ENCODE data around the gene HACD3. TPM values are rescaled to one million over a fixed set of nuclear protein-coding genes. Genes with fewer than 3 reads are reported as not detected.

HACD3 gene
- total RNA-seq, 1 donor from 2014 or later, result 129 TPM

DNA sequence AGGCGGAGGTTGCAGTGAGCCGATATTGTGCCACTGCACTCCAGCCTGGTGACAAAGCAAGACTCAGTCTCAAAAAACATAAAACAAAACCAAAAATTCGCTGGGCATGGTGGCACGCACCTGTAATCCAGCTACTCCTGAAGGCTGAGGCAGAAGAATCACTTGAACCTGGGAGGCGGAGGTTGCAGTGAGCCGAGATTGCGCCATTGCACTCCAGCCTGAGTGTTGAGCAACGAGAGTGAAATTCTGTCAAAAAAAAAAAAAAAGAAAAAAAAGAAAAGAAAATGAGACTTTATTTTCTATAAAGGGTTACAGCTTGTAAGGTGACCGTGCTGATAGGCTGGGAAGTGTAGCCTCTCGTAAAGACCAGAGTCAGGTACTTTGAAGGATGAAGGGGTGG is 6.0 kb upstream of the HACD3 start:
- H3K27ac Mint-ChIP-seq (ENCODE audit: unreplicated experiment), result no peak overlapping the region

DNA sequence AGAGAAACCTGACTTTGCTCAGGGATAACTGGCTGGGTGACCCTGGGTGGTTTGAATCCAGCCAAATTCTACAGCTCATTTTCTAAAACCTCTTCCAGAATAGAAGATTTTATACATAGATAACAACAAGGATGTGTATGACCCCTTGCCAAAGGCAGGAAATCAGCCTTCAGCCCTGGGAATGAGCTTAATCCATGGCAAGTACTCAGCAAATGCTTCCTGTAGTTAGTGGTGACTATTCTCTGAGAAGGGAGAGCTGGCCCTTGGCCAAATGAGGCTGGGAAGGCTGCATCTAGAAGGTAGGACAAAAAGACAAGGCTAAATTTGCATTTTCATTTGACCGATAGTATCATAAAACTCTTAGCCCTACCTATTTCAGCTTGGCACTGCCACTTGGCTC is 4.6 kb upstream of the HACD3 start:
- TF ChIP-seq, protein P1, sequence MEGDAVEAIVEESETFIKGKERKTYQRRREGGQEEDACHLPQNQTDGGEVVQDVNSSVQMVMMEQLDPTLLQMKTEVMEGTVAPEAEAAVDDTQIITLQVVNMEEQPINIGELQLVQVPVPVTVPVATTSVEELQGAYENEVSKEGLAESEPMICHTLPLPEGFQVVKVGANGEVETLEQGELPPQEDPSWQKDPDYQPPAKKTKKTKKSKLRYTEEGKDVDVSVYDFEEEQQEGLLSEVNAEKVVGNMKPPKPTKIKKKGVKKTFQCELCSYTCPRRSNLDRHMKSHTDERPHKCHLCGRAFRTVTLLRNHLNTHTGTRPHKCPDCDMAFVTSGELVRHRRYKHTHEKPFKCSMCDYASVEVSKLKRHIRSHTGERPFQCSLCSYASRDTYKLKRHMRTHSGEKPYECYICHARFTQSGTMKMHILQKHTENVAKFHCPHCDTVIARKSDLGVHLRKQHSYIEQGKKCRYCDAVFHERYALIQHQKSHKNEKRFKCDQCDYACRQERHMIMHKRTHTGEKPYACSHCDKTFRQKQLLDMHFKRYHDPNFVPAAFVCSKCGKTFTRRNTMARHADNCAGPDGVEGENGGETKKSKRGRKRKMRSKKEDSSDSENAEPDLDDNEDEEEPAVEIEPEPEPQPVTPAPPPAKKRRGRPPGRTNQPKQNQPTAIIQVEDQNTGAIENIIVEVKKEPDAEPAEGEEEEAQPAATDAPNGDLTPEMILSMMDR (IDR thresholded peaks at IDR 0.05; ENCODE audit: insufficient read depth, low read depth, low read length), result no peak
- no peak for TF ChIP-seq EZH2 (IDR thresholded peaks at IDR 0.05; ENCODE audit: insufficient read depth, low read length)
- no peaks in the 10 kb centered on the region for H4K20me1 ChIP-seq (ENCODE audit: insufficient read depth, low read length)
- no peak overlapping the region for H3K4me3 ChIP-seq (ENCODE audit: insufficient read depth, low read depth, low read length)
- no peaks in the 10 kb centered on the region for H3K27me3 ChIP-seq (ENCODE audit: insufficient read depth, low read length)
- no peaks in the 10 kb centered on the region for H3K9me3 Mint-ChIP-seq (ENCODE audit: unreplicated experiment)
- no peaks in the 10 kb centered on the region for H3K36me3 Mint-ChIP-seq (ENCODE audit: low read depth, unreplicated experiment)
- no peak overlapping the region for H3K27ac ChIP-seq (ENCODE audit: low read depth, low read length)
- H3K4me2 ChIP-seq (ENCODE audit: low read length), result no peak overlapping the region
- H3K27ac Mint-ChIP-seq (ENCODE audit: unreplicated experiment), result no peak overlapping the region
- H3K27me3 Mint-ChIP-seq (ENCODE audit: low read depth, unreplicated experiment), result no peaks in the 10 kb centered on the region
- H3K36me3 ChIP-seq (ENCODE audit: insufficient read depth, low read length), result no peaks in the 10 kb centered on the region
- H3K4me1 Mint-ChIP-seq (ENCODE audit: low read depth, unreplicated experiment), result no peaks in the 10 kb centered on the region
- no peak overlapping the region for H2AFZ ChIP-seq (ENCODE audit: low read depth, low read length)
- FAIRE-seq (no peak), DNase-seq (ENCODE audit: low read depth) (peak; percentile 26)
- no peaks in the 10 kb centered on the region for H3K9me3 ChIP-seq (ENCODE audit: insufficient read depth, low read depth, low read length)
- no peak overlapping the region for H3K9ac ChIP-seq (ENCODE audit: low read length)
- peaks cover 7% of the 10 kb centered on the region for H3K79me2 ChIP-seq (ENCODE audit: insufficient read depth, low read length)
- no peak overlapping the region for H3K4me3 Mint-ChIP-seq (ENCODE audit: unreplicated experiment)
- H3K4me1 ChIP-seq (ENCODE audit: insufficient read depth, low read length), result peaks cover 5% of the 10 kb centered on the region

More for the DNA sequence above, 6.0 kb upstream of the HACD3 start:
- no peaks in the 10 kb centered on the region for H3K36me3 ChIP-seq (ENCODE audit: insufficient read depth, low read length)
- no peak for DNase-seq (ENCODE audit: low read depth)
- no peaks in the 10 kb centered on the region for H3K27me3 ChIP-seq (ENCODE audit: insufficient read depth, low read length)
- H3K4me3 ChIP-seq (ENCODE audit: insufficient read depth, low read depth, low read length), result no peak overlapping the region
- H3K9ac ChIP-seq (ENCODE audit: low read length), result no peak overlapping the region
- TF ChIP-seq, protein P1 (IDR thresholded peaks at IDR 0.05; ENCODE audit: insufficient read depth, low read depth, low read length), result no peak
- no peak for TF ChIP-seq EZH2 (IDR thresholded peaks at IDR 0.05; ENCODE audit: insufficient read depth, low read length)
- Mint-ChIP-seq H3K4me1 (ENCODE audit: low read depth, unreplicated experiment) (no peaks in the 10 kb centered on the region), H3K9me3 (ENCODE audit: unreplicated experiment) (no peaks in the 10 kb centered on the region), H3K4me3 (ENCODE audit: unreplicated experiment) (no peak overlapping the region), H3K27me3 (ENCODE audit: low read depth, unreplicated experiment) (no peaks in the 10 kb centered on the region), H3K36me3 (ENCODE audit: low read depth, unreplicated experiment) (no peaks in the 10 kb centered on the region)
- H3K27ac ChIP-seq (ENCODE audit: low read depth, low read length), result no peak overlapping the region
- no peak overlapping the region for H2AFZ ChIP-seq (ENCODE audit: low read depth, low read length)
- no peaks in the 10 kb centered on the region for H4K20me1 ChIP-seq (ENCODE audit: insufficient read depth, low read length)
- H3K4me1 ChIP-seq (ENCODE audit: insufficient read depth, low read length), result no peaks in the 10 kb centered on the region
- no peak overlapping the region for H3K4me2 ChIP-seq (ENCODE audit: low read length)
- FAIRE-seq, result no peak
- no peaks in the 10 kb centered on the region for H3K9me3 ChIP-seq (ENCODE audit: insufficient read depth, low read depth, low read length)
- H3K79me2 ChIP-seq (ENCODE audit: insufficient read depth, low read length), result no peaks in the 10 kb centered on the region

DNA sequence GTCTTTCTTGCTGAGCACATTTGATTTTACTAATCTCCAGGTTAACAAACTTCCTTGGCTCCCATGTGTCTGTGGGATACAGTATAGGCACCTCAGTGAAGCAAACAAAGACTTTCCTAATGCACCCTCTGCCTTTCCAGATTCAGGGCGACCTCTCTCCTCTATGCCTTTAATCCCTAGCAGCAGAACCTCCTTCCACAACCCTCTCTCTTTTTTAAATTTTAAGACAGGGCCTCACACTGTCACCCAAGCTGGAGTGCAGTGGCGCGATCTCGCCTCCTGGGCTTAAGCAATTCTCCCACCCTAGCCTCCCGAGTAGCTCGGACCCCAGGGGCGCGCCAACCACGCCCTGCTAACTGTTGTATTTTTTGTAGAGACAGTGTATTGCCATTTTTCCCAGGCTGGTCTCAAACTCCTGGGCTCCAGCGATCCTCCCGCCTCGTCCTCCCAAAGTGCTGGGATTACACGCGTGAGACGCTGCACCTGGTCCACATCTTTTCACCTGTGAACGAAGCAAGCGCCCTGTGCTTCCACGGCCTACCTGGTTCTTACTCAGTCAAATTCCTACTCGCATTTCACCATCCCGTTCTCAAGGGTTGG is 1.7 kb upstream of the HACD3 start:
- Histone ChIP-seq H3K27me3 (ENCODE audit: insufficient read depth, low read length) (no peaks in the 10 kb centered on the region), H3K9me3 (ENCODE audit: insufficient read depth, low read depth, low read length) (no peaks in the 10 kb centered on the region), H3K79me2 (ENCODE audit: insufficient read depth, low read length) (peaks cover 36% of the 10 kb centered on the region), H3K27ac (ENCODE audit: low read depth, low read length) (no peak overlapping the region), H3K4me3 (ENCODE audit: insufficient read depth, low read depth, low read length) (no peak overlapping the region), H2AFZ (ENCODE audit: low read depth, low read length) (no peak overlapping the region), H3K9ac (ENCODE audit: low read length) (no peak overlapping the region), H3K36me3 (ENCODE audit: insufficient read depth, low read length) (no peaks in the 10 kb centered on the region), H3K4me2 (ENCODE audit: low read length) (no peak overlapping the region), H3K4me1 (ENCODE audit: insufficient read depth, low read length) (peaks cover 14% of the 10 kb centered on the region), H4K20me1 (ENCODE audit: insufficient read depth, low read length) (peaks cover 19% of the 10 kb centered on the region)
- DNase-seq (ENCODE audit: low read depth) (no peak), FAIRE-seq (no peak)
- no peaks in the 10 kb centered on the region for H3K36me3 Mint-ChIP-seq (ENCODE audit: low read depth, unreplicated experiment)
- H3K4me3 Mint-ChIP-seq (ENCODE audit: unreplicated experiment), result no peak overlapping the region
- no peak overlapping the region for H3K27ac Mint-ChIP-seq (ENCODE audit: unreplicated experiment)
- H3K4me1 Mint-ChIP-seq (ENCODE audit: low read depth, unreplicated experiment), result peaks cover 16% of the 10 kb centered on the region
- TF ChIP-seq, protein P1 (IDR thresholded peaks at IDR 0.05; ENCODE audit: insufficient read depth, low read depth, low read length), result no peak
- no peak for TF ChIP-seq EZH2 (IDR thresholded peaks at IDR 0.05; ENCODE audit: insufficient read depth, low read length)
- H3K9me3 Mint-ChIP-seq (ENCODE audit: unreplicated experiment), result no peaks in the 10 kb centered on the region
- no peaks in the 10 kb centered on the region for H3K27me3 Mint-ChIP-seq (ENCODE audit: low read depth, unreplicated experiment)
